ENCODE results near the gene BRINP3. TPM values are rescaled to one million over a fixed set of nuclear protein-coding genes. Genes with fewer than 3 reads are reported as not detected.

The BRINP3 gene
- total RNA-seq, 1 experiment from 2014 or later, result 0.28 TPM

DNA sequence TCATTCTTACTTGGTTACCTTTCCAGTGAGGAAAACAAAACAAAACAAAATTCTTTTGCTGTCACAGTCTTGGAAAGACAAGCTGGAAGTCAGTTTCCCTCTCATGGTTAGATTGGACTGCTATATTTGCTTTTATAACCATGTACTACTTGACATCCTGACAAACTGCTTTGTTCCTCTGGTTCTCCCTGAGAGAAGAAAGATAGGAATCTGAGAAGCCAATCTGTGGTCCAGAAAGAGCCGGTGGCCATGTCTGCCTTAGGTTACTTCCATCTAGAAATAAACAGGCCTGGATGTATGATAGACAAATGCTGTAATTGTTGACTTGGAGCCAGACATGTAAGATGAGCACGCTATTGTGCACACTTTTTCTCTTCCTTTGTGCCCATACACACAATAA, 330.0 kb downstream of the BRINP3 start (continued):
- TF ChIP-seq, protein P1, sequence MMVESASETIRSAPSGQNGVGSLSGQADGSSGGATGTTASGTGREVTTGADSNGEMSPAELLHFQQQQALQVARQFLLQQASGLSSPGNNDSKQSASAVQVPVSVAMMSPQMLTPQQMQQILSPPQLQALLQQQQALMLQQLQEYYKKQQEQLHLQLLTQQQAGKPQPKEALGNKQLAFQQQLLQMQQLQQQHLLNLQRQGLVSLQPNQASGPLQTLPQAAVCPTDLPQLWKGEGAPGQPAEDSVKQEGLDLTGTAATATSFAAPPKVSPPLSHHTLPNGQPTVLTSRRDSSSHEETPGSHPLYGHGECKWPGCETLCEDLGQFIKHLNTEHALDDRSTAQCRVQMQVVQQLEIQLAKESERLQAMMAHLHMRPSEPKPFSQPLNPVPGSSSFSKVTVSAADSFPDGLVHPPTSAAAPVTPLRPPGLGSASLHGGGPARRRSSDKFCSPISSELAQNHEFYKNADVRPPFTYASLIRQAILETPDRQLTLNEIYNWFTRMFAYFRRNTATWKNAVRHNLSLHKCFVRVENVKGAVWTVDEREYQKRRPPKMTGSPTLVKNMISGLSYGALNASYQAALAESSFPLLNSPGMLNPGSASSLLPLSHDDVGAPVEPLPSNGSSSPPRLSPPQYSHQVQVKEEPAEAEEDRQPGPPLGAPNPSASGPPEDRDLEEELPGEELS (CRISPR knock-in tag; IDR thresholded peaks at IDR 0.05), result no peak

GRCh38 chr1:190144650-190145049, 333.0 kb downstream of the BRINP3 start:
- no peak for DNase-seq (ENCODE audit: low spot score)
- no peak for ATAC-seq
- no peaks in the 10 kb centered on the region for H3K36me3 Mint-ChIP-seq
- CTCF ChIA-PET, result no interaction called here
- H3K4me3 Mint-ChIP-seq, result no peak overlapping the region
- no peaks in the 10 kb centered on the region for H3K27me3 Mint-ChIP-seq (ENCODE audit: low read depth)
- H3K4me1 Mint-ChIP-seq, result 0 out of 2 replicates have a peak, but pooled peaks cover under 1% of the 10 kb centered on the region
- POLR2A ChIA-PET, result no interaction called here
- no peak overlapping the region for H3K27ac Mint-ChIP-seq
- TF ChIP-seq TEAD1 (CRISPR knock-in tag; IDR thresholded peaks at IDR 0.05) (no peak), SP1 (CRISPR knock-in tag; conservative IDR thresholded peaks at IDR 0.05) (no peak), CREM (CRISPR knock-in tag; IDR thresholded peaks at IDR 0.05) (no peak), ZBTB43 (CRISPR knock-in tag; IDR thresholded peaks at IDR 0.05) (no peak), HMGA2 (CRISPR knock-in tag; IDR thresholded peaks at IDR 0.05) (no peak), FOXJ3 (CRISPR knock-in tag; IDR thresholded peaks at IDR 0.05; ENCODE audit: borderline replicate concordance) (no peak), IRF1 (CRISPR knock-in tag; IDR thresholded peaks at IDR 0.05) (no peak), AFF4 (CRISPR knock-in tag; IDR thresholded peaks at IDR 0.05; ENCODE audit: borderline replicate concordance) (no peak), ATF6 (CRISPR knock-in tag; IDR thresholded peaks at IDR 0.05) (no peak), ATF1 (CRISPR knock-in tag; IDR thresholded peaks at IDR 0.05) (no peak), OVOL2 (CRISPR knock-in tag; IDR thresholded peaks at IDR 0.05; ENCODE audit: borderline replicate concordance) (no peak), ZNF425 (CRISPR knock-in tag; conservative IDR thresholded peaks at IDR 0.05) (no peak), NR2C2 (CRISPR knock-in tag; IDR thresholded peaks at IDR 0.05) (no peak), NFYB (CRISPR knock-in tag; conservative IDR thresholded peaks at IDR 0.05; ENCODE audit: low read depth) (no peak)
- TF ChIP-seq, protein P2, sequence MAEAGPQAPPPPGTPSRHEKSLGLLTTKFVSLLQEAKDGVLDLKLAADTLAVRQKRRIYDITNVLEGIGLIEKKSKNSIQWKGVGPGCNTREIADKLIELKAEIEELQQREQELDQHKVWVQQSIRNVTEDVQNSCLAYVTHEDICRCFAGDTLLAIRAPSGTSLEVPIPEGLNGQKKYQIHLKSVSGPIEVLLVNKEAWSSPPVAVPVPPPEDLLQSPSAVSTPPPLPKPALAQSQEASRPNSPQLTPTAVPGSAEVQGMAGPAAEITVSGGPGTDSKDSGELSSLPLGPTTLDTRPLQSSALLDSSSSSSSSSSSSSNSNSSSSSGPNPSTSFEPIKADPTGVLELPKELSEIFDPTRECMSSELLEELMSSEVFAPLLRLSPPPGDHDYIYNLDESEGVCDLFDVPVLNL (CRISPR knock-in tag; IDR thresholded peaks at IDR 0.05; ENCODE audit: borderline replicate concordance, low read depth), result no peak
- TF ChIP-seq, protein P3, sequence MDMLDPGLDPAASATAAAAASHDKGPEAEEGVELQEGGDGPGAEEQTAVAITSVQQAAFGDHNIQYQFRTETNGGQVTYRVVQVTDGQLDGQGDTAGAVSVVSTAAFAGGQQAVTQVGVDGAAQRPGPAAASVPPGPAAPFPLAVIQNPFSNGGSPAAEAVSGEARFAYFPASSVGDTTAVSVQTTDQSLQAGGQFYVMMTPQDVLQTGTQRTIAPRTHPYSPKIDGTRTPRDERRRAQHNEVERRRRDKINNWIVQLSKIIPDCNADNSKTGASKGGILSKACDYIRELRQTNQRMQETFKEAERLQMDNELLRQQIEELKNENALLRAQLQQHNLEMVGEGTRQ (CRISPR knock-in tag; IDR thresholded peaks at IDR 0.05), result no peak
- TF ChIP-seq, protein P4, sequence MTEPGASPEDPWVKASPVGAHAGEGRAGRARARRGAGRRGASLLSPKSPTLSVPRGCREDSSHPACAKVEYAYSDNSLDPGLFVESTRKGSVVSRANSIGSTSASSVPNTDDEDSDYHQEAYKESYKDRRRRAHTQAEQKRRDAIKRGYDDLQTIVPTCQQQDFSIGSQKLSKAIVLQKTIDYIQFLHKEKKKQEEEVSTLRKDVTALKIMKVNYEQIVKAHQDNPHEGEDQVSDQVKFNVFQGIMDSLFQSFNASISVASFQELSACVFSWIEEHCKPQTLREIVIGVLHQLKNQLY (CRISPR knock-in tag; IDR thresholded peaks at IDR 0.05), result no peak
- no peaks in the 10 kb centered on the region for H3K9me3 Mint-ChIP-seq

All from WTC11 (cell line).